NB4 (cell line): Measurements from ENCODE around the gene LAMB1.
A peak's percentile ranks its signal among the peaks of the same experiment; 100 is the strongest.
"Not testable (repeated sequence)": the region's sequence is repeated elsewhere in the genome, so short reads cannot be mapped to it uniquely, and the experiment has no call there.

Source experiments
- DNase-seq: peaks from one replicate; pipeline ENCODE4 v3.0.0; 2010; ENCODE audit warnings: low read depth
- H3K4me3 ChIP-seq: one replicate; pipeline ENCODE4 v1.5.1; 2011; ENCODE audit warnings: mild to moderate bottlenecking, low read depth, low read length, moderate library complexity
- MYC ChIP-seq: IDR thresholded peaks from 2 replicates; pipeline ENCODE4 v1.6.1; 2011; ENCODE audit warnings: low read depth, low read length
- POLR2A ChIP-seq: IDR thresholded peaks from 2 replicates; pipeline ENCODE4 v1.6.1; 2011; ENCODE audit warnings: mild to moderate bottlenecking; ENCODE audit not compliant: insufficient read length; ENCODE audit errors: extremely low read depth
- TF ChIP-seq, protein P1 (sequence below): IDR thresholded peaks from one replicate; pipeline ENCODE4 v1.5.1; 2012; ENCODE audit warnings: low read depth, low read length
- TF ChIP-seq, protein P2 (sequence below): IDR thresholded peaks from 2 replicates; pipeline ENCODE4 v1.6.1; 2011; ENCODE audit warnings: low read depth, low read length

LAMB1 gene

DNA sequence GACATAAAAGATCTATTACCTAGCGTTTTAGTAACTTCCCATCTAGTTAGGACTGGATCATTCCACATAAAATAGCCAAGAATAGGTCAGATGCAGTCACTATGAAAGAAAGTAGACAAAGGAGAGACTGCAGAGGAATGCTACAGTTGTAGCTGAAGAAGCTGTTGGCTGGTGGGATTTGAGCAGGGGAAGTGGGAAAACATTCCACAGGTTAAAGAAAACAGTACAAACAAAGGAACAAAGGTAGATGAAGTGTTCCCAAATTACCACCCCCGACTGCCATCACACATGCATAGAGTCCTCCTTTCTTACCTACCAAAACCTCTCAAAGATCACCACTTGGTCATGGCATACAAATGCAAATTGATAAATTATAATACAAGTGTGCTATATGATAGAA lies 70.2 kb downstream of the LAMB1 start:
- TF ChIP-seq, protein P1, sequence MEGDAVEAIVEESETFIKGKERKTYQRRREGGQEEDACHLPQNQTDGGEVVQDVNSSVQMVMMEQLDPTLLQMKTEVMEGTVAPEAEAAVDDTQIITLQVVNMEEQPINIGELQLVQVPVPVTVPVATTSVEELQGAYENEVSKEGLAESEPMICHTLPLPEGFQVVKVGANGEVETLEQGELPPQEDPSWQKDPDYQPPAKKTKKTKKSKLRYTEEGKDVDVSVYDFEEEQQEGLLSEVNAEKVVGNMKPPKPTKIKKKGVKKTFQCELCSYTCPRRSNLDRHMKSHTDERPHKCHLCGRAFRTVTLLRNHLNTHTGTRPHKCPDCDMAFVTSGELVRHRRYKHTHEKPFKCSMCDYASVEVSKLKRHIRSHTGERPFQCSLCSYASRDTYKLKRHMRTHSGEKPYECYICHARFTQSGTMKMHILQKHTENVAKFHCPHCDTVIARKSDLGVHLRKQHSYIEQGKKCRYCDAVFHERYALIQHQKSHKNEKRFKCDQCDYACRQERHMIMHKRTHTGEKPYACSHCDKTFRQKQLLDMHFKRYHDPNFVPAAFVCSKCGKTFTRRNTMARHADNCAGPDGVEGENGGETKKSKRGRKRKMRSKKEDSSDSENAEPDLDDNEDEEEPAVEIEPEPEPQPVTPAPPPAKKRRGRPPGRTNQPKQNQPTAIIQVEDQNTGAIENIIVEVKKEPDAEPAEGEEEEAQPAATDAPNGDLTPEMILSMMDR, result no peak
- TF ChIP-seq POLR2A, result no peak
- TF ChIP-seq, protein P2, sequence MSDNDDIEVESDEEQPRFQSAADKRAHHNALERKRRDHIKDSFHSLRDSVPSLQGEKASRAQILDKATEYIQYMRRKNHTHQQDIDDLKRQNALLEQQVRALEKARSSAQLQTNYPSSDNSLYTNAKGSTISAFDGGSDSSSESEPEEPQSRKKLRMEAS, result no peak
- no peak for TF ChIP-seq MYC
- no peak overlapping the region for H3K4me3 ChIP-seq
- no peak for DNase-seq

DNA sequence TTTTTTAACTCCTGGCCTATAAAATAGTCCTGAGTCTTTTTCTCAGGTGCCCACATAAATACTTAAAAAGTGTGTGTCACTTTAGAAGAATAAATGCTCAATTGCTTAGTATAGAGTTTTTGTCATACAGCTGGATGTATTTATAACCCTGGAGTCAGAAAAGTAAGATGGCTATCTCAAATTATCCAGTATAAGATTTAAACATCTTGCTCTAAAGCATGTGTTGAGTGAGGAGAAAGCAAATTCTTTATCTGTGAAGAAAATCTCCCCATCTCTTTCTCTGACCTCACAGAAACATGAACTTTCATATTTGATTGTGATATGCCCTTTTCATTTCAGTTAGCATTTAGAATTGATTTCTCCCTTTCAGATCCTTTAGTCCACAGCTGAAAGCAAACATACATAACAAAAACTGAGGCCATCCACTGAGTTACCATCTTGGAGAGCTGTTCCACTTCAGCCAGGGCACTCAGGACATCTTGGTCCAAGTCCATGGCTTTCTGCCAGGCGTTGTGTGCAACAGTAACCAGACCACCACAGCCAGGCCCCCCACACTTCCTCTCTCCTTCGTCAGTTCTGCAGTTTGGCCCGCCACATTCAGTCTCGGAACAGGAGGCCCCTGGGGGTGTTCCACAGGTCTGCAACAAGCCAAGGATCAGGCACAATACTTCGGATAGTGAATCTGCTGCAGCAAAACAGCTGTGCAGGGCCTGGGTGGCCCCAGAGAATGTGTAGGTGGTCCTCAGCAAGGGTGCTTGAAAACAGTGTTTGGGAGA lies 71.0 kb downstream of the LAMB1 start:
- no peak overlapping the region for H3K4me3 ChIP-seq
- TF ChIP-seq MYC (no peak), POLR2A (no peak)
- TF ChIP-seq, protein P1, result no peak
- TF ChIP-seq, protein P2, result no peak
- no peak for DNase-seq

DNA sequence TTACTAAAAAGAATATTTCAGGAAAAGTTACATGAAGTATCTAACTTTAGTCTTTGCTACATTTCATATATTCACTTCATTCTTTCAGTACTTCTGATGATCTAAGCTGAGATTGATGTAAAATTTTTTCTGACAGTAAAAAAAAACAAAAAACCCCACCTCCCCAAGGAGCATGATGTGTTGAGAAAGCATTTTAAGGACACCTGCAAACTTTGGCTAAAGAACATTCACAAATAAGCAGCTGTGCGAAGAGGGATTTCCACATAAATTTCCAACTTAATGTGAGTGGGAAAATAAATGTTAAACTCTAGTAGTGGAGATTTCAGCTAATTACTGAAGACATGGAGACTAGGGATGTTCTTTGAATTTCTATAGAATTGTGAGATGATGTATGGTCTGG lies 76.5 kb downstream of the LAMB1 start:
- H3K4me3 ChIP-seq, result no peak overlapping the region
- no peak for DNase-seq
- TF ChIP-seq MYC, result no peak
- TF ChIP-seq POLR2A, result no peak
- TF ChIP-seq, protein P1, result no peak
- TF ChIP-seq, protein P2, result no peak

DNA sequence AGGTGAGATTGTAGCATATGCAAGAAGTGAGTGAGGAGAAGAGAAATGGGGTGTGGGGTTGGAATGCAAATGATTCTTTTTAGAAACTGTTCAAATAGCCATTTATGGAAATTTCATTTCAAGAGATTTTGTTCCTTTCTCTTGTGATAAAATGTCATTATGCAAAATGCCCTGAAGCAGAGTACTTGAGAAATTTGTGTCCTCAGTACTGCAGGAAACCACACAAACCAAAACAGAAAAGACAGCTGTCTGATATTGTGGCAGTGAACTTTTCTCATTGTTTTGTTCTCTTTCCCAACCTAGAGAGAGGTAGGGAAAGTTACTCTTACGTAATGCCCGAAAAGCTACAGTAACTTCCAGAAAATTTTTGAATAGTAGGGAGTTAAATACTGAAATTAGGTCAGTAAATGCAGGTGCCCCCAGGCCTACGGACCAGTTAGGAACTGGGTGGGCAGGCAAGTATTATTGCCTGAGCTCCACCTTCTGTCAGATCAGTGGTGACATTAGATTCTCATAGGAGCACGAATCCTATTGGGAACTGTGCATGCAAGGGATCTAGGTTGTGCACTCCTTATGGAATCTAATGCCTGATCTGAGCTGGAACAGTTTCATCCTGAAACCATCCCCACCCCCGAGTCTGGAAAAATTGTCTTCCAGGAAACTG lies 78.0 kb downstream of the LAMB1 start:
- DNase-seq, result peak; percentile 60
- TF ChIP-seq POLR2A (no peak), MYC (no peak)
- TF ChIP-seq, protein P1, result no peak
- TF ChIP-seq, protein P2, result no peak
- no peak overlapping the region for H3K4me3 ChIP-seq

DNA sequence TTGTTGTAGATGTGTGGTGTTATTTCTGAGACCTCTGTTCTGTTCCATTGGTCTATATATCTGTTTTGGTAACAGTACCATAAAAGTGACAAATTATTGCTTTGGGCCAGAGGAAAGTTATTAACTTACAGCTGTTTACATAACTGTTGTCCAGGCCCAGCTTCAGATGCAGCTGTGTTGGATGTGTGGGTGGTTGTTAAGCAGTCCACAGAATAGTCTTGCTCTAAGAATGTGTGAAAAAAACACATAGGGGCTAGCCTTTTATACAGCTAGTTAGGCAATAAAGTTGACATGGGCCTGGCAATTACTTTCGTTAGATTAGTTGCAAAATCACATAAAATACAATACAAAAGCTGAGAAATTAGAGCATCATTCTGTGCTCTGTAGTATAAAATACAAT lies 80.1 kb downstream of the LAMB1 start:
- no peak overlapping the region for H3K4me3 ChIP-seq
- DNase-seq, result no peak
- TF ChIP-seq POLR2A (no peak), MYC (no peak)
- TF ChIP-seq, protein P1, result no peak
- TF ChIP-seq, protein P2, result no peak

DNA sequence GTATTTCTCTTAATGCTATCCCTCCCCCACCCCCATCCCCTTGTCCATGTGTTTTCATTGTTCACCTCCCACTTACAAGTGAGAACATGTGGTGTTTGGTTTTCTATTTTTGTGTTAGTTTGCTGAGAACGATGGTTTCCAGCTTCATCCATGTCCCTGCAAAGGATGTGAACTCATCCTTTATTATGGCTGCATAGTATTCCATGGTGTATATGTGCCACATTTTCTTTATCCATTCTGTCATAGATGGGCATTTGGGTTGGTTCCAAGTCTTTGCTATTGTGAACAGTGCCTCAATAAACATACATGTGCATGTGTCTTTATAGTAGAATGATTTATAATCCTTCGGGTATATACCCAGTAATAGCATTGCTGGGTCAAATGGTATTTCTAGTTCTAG lies 81.1 kb downstream of the LAMB1 start:
- H3K4me3 ChIP-seq, DNase-seq: not testable (repeated sequence)
